ES-I3 (cell line): ENCODE data around the gene SLC7A4.

Source experiments
- H3K36me3 ChIP-seq: 2 replicates; pipeline ENCODE4 v1.6.1; 2013; ENCODE audit warnings: mild to moderate bottlenecking, low read length, control low read depth, moderate library complexity; ENCODE audit not compliant: insufficient read depth
- H3K4me1 ChIP-seq: 2 replicates; pipeline ENCODE4 v1.6.1; 2013; ENCODE audit warnings: mild to moderate bottlenecking, control low read depth, low read length; ENCODE audit not compliant: insufficient read depth
- H3K9ac ChIP-seq: 2 replicates; pipeline ENCODE4 v1.6.1; 2013; ENCODE audit warnings: low read depth, mild to moderate bottlenecking, low read length, moderate library complexity
- H3K9me3 ChIP-seq: 2 replicates; pipeline ENCODE4 v1.6.1; 2013; ENCODE audit warnings: mild to moderate bottlenecking, low read length, moderate library complexity; ENCODE audit not compliant: control insufficient read depth, insufficient read depth

Gene SLC7A4

GRCh38 chr22:20995329-20996030 is 36.9 kb downstream of the SLC7A4 start:
- H3K4me1 ChIP-seq = no peaks in the 10 kb centered on the region; the same call in 1 of the 2 replicates
- H3K9me3 ChIP-seq = no peaks in the 10 kb centered on the region
- no peak overlapping the region for H3K9ac ChIP-seq
- no peaks in the 10 kb centered on the region; the same call in 1 of the 2 replicates for H3K36me3 ChIP-seq

- Histone ChIP-seq H3K9ac (no peak overlapping the region), H3K4me1 (no peaks in the 10 kb centered on the region), H3K9me3 (no peaks in the 10 kb centered on the region), H3K36me3 (no peaks in the 10 kb centered on the region; the same call in 1 of the 2 replicates)
Measured at GRCh38 chr22:20994902-20995241, 37.5 kb downstream of the SLC7A4 start.

GRCh38 chr22:20994128-20994901 is 38.0 kb downstream of the SLC7A4 start:
- H3K9ac ChIP-seq = no peak overlapping the region
- H3K36me3 ChIP-seq = no peaks in the 10 kb centered on the region; the same call in 1 of the 2 replicates
- no peaks in the 10 kb centered on the region for H3K9me3 ChIP-seq
- no peaks in the 10 kb centered on the region for H3K4me1 ChIP-seq

GRCh38 chr22:20993304-20994127 is 38.8 kb downstream of the SLC7A4 start:
- no peak overlapping the region for H3K9ac ChIP-seq
- no peaks in the 10 kb centered on the region for H3K4me1 ChIP-seq
- H3K9me3 ChIP-seq = no peaks in the 10 kb centered on the region
- H3K36me3 ChIP-seq = no peaks in the 10 kb centered on the region

- no peak overlapping the region for H3K9ac ChIP-seq
- H3K36me3 ChIP-seq = no peaks in the 10 kb centered on the region
- no peaks in the 10 kb centered on the region for H3K4me1 ChIP-seq
- H3K9me3 ChIP-seq = no peaks in the 10 kb centered on the region
Measured at GRCh38 chr22:20992456-20993303, 39.7 kb downstream of the SLC7A4 start.

- Histone ChIP-seq H3K4me1 (no peaks in the 10 kb centered on the region), H3K9ac (no peak overlapping the region), H3K36me3 (no peaks in the 10 kb centered on the region), H3K9me3 (no peaks in the 10 kb centered on the region)
Measured at GRCh38 chr22:20992056-20992442, 40.3 kb downstream of the SLC7A4 start.

- Histone ChIP-seq H3K36me3 (no peaks in the 10 kb centered on the region), H3K4me1 (no peaks in the 10 kb centered on the region), H3K9ac (no peak overlapping the region), H3K9me3 (no peaks in the 10 kb centered on the region)
Measured at GRCh38 chr22:20991252-20992055, 40.9 kb downstream of the SLC7A4 start.

GRCh38 chr22:20990184-20991180 is 41.9 kb downstream of the SLC7A4 start:
- no peaks in the 10 kb centered on the region for H3K9me3 ChIP-seq
- H3K9ac ChIP-seq = no peak overlapping the region
- no peaks in the 10 kb centered on the region for H3K4me1 ChIP-seq
- no peaks in the 10 kb centered on the region for H3K36me3 ChIP-seq

- Histone ChIP-seq H3K4me1 (no peaks in the 10 kb centered on the region), H3K36me3 (no peaks in the 10 kb centered on the region)
Measured at GRCh38 chr22:20989323-20990138, 42.8 kb downstream of the SLC7A4 start.

GRCh38 chr22:20988573-20989322 is 43.6 kb downstream of the SLC7A4 start:
- no peaks in the 10 kb centered on the region for H3K36me3 ChIP-seq
- H3K9ac ChIP-seq = no peak overlapping the region
- H3K9me3 ChIP-seq = no peaks in the 10 kb centered on the region
- no peaks in the 10 kb centered on the region for H3K4me1 ChIP-seq

More at GRCh38 chr22:20989323-20990138, 42.8 kb downstream of the SLC7A4 start:
- Histone ChIP-seq H3K9ac (no peak overlapping the region), H3K9me3 (no peaks in the 10 kb centered on the region)

- H3K4me1 ChIP-seq = no peaks in the 10 kb centered on the region
- no peaks in the 10 kb centered on the region for H3K36me3 ChIP-seq
- H3K9ac ChIP-seq = no peak overlapping the region
- no peaks in the 10 kb centered on the region for H3K9me3 ChIP-seq
Measured at GRCh38 chr22:20987375-20987774, 45.0 kb downstream of the SLC7A4 start.
